HepG2 (cell line): Measurements from ENCODE around the gene FCMR. TPM values are rescaled to one million over a fixed set of nuclear protein-coding genes. Genes with fewer than 3 reads are reported as not detected.

ENCODE experiments used
- ATAC-seq: fragments of 200-7000 bp; cut with Tn5 transposase; 3 replicates; pipeline ENCODE4 v1.9.1; 2020; ENCODE audit warnings: mild to moderate bottlenecking, moderate library complexity
- BruUV-seq: library from RNA; stranded (reverse); fragments of 400-500 nt; replicated peaks from 2 replicates; lab custom pipeline; 2021; lab: Mats Ljungman, UMichigan
- CTCF ChIA-PET: fragments of 300-600 bp; formaldehyde crosslinking; extraction: SDS; loops from one replicate; lab custom pipeline; 2021; ENCODE audit warnings: low total read pairs, inconsistent platforms, low intra/inter-chr PET ratio; lab: Yijun Ruan, JAX
- POLR2A ChIA-PET: fragments of 350-600 bp; sonication (Branson Sonifier 250); formaldehyde crosslinking; loops from one replicate; lab custom pipeline; 2020; ENCODE audit warnings: antibody characterized with exemption, inconsistent platforms; lab: Yijun Ruan, JAX
- DNase-seq: peaks from one replicate; pipeline ENCODE4 v3.0.0-alpha.2; 2015; ENCODE audit warnings: low spot score
- FAIRE-seq: peaks from 3 replicates; lab custom pipeline; 2011; peaks lifted over from hg19 to GRCh38; lab: Jason Lieb, UNC
- H2AFZ ChIP-seq: one replicate; pipeline ENCODE4 v1.6.1; 2011; ENCODE audit warnings: low read length, inconsistent platforms
- H3K27ac ChIP-seq: fragments of 300-600 bp; 3 replicates; pipeline ENCODE4 v1.8.0; 2011; ENCODE audit warnings: mixed run types, mild to moderate bottlenecking, mixed read lengths, low read length, inconsistent platforms; ENCODE audit not compliant: insufficient read depth; ENCODE audit errors: extremely low read length
- H3K27me3 ChIP-seq, 2 experiments: fragments of 200-600 bp in 1 of 2; 2 replicates in 1 of 2; 3 replicates in 1 of 2; pipeline versions ENCODE4 v1.6.0 to v1.8.0; 2011; ENCODE audit warnings: low read length in 2 of 2, mild to moderate bottlenecking in 2 of 2, moderate library complexity in 2 of 2, inconsistent platforms in 1 of 2; ENCODE audit not compliant: insufficient read depth in 2 of 2, control insufficient read depth in 1 of 2
- H3K36me3 ChIP-seq, 2 experiments: fragments of 200-600 bp in 1 of 2; replicated peaks in 1 of 2; 2 replicates in 1 of 2; 3 replicates in 1 of 2; pipeline versions ENCODE4 v1.5.1 to v1.8.0; 2011; ENCODE audit warnings: low read length in 2 of 2, inconsistent platforms in 1 of 2; ENCODE audit not compliant: insufficient read depth in 2 of 2, control insufficient read depth in 1 of 2
- H3K4me1 ChIP-seq: 2 replicates; pipeline ENCODE4 v1.5.1; 2012; ENCODE audit warnings: low read length, inconsistent platforms; ENCODE audit not compliant: insufficient read depth
- H3K4me2 ChIP-seq: 2 replicates; pipeline ENCODE4 v1.6.0; 2011; ENCODE audit warnings: low read depth, low read length, inconsistent platforms
- H3K4me3 ChIP-seq, 3 experiments: fragments of 200-600 bp in 1 of 3; sonication (generic), shearing (Covaris generic) in 1 of 3; replicated peaks in 1 of 3; 2 replicates each; pipeline ENCODE4 v1.5.1; 2011 to 2016; ENCODE audit warnings: low read length in 3 of 3, inconsistent platforms in 2 of 3, low read depth in 2 of 3, mild to moderate bottlenecking in 2 of 3, control low read depth in 1 of 3, mixed read lengths in 1 of 3; ENCODE audit not compliant: insufficient read depth in 1 of 3
- H3K79me2 ChIP-seq: one replicate; pipeline ENCODE4 v1.6.1; 2011; ENCODE audit warnings: low read length, inconsistent platforms; ENCODE audit not compliant: insufficient read depth
- H3K9ac ChIP-seq: 2 replicates; pipeline ENCODE4 v1.6.0; 2011; ENCODE audit warnings: mild to moderate bottlenecking, low read depth, low read length, inconsistent platforms; ENCODE audit not compliant: insufficient read depth
- H3K9me3 ChIP-seq: 2 replicates; pipeline ENCODE4 v1.5.1; 2012; ENCODE audit warnings: mild to moderate bottlenecking, low read length
- H4K20me1 ChIP-seq: 2 replicates; pipeline ENCODE4 v1.6.0; 2011; ENCODE audit warnings: inconsistent platforms, mild to moderate bottlenecking, low read length, moderate library complexity; ENCODE audit not compliant: insufficient read depth
- HIVEP1 ChIP-seq: sonication (generic); formaldehyde crosslinking; IDR thresholded peaks from 2 replicates; pipeline ENCODE4 v1.4.0; 2020; ENCODE audit warnings: mild to moderate bottlenecking, missing genetic modification reagents
- KDM3A ChIP-seq: IDR thresholded peaks from 2 replicates; pipeline ENCODE4 v1.6.1; 2018; ENCODE audit warnings: low read depth, missing compliant biosample characterization
- NFE2L2 ChIP-seq: fragments of 150-350 bp; IDR thresholded peaks from 2 replicates; pipeline ENCODE4 v1.6.1; 2014; ENCODE audit warnings: low read length
- ZNF577 ChIP-seq: sonication (generic); formaldehyde crosslinking; IDR thresholded peaks from 2 replicates; pipeline ENCODE4 v1.4.0; 2020; ENCODE audit warnings: mild to moderate bottlenecking, low read depth, missing genetic modification reagents, borderline replicate concordance
- ZNF720 ChIP-seq: sonication (generic); formaldehyde crosslinking; IDR thresholded peaks from 2 replicates; pipeline ENCODE4 v1.4.0; 2020; ENCODE audit warnings: missing genetic modification reagents
- ZNF891 ChIP-seq: sonication (generic); formaldehyde crosslinking; IDR thresholded peaks from 2 replicates; pipeline ENCODE4 v1.5.0; 2020; ENCODE audit warnings: mild to moderate bottlenecking, missing genetic modification reagents
- WGBS: methylation state at CpG from one replicate; pipeline ENCODE4 v1.1.6; 2017; ENCODE audit warnings: low lambda C conversion rate; 5-methylcytosine and 5-hydroxymethylcytosine counted together
- in situ Hi-C: cut with HindIII; loops from 2 replicates; pipeline ENCODE4 v1.10.0; 2017; ENCODE audit warnings: low pct_unique_long_range_greater_than_20kb; ENCODE audit not compliant: extremely low pct_ligation_motif_present
- intact Hi-C: fragments of 100-400 bp; cut with micrococcal nuclease; formaldehyde crosslinking; loops from one replicate; pipeline ENCODE4 v1.10.0; 2022; ENCODE audit not compliant: unreplicated experiment
- polyA plus RNA-seq, 8 experiments: library from polyadenylated mRNA; depleted of rRNA in 3 of 8; stranded (reverse) in 7 of 8; unstranded in 1 of 8; fragments of >200 nt; fragmentation: Illumina TruSeq in 4 of 8; extraction: Trizol in 4 of 8; gene quantifications; 2 replicates each; pipeline versions ENCODE4 v1.2.1 to v1.2.3, GENCODE V29; 2011 to 2016; ENCODE audit warnings: low read depth in 4 of 8, missing spikeins in 1 of 8, mixed read lengths in 1 of 8; ENCODE audit not compliant: insufficient read depth in 1 of 8
- total RNA-seq, 5 experiments: library from RNA; depleted of rRNA; stranded (reverse); fragments of >200 nt; fragmentation: Illumina TruSeq; extraction: Trizol; gene quantifications; 2 replicates each; pipeline ENCODE4 v1.2.3, GENCODE V29; 2016; ENCODE audit warnings: low read depth in 1 of 5
- TF ChIP-seq, protein P1 (sequence below): IDR thresholded peaks from 2 replicates; pipeline ENCODE4 v1.6.1; 2016; ENCODE audit warnings: missing compliant biosample characterization, missing genetic modification reagents, borderline replicate concordance

The FCMR gene
- total and polyA plus RNA-seq, 2 of the 13 experiments (the other 11 are each of a cell fraction or from before 2014, with no cell fraction given), result not detected

DNA sequence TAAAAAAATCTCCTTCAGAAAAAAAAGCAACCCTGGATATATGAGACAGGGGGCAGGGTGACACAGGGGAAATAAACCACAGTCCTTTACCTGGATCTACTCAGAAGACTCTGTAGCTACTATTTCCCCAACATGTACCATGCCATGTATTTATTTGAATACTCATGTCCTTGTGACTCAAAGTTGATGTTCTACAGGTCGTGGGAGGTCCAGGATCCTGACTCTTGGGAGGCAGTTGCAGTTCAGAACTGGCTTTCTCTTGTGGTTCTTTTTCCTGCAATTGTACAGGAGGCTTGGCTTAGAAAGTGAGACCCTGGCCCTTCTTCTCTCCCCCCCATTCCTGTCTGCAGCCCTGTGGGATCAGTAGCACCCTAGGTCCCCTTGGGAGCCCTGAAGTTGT lies 30.3 kb downstream of the FCMR start:
- FAIRE-seq (no peak), DNase-seq (no peak), ATAC-seq (no peak)
- no TSS peak for BruUV-seq
- no peak overlapping the region for H3K4me2 ChIP-seq
- TF ChIP-seq, protein P1, sequence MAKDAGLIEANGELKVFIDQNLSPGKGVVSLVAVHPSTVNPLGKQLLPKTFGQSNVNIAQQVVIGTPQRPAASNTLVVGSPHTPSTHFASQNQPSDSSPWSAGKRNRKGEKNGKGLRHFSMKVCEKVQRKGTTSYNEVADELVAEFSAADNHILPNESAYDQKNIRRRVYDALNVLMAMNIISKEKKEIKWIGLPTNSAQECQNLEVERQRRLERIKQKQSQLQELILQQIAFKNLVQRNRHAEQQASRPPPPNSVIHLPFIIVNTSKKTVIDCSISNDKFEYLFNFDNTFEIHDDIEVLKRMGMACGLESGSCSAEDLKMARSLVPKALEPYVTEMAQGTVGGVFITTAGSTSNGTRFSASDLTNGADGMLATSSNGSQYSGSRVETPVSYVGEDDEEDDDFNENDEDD (CRISPR knock-in tag), result no peak
- TF ChIP-seq KDM3A (no peak), HIVEP1 (CRISPR knock-in tag) (no peak), ZNF891 (CRISPR knock-in tag) (no peak), NFE2L2 (no peak), ZNF720 (no peak), ZNF577 (CRISPR knock-in tag) (no peak)
- H3K79me2 ChIP-seq, result no peaks in the 10 kb centered on the region
- intact Hi-C loops (no loop called here), in situ Hi-C loops (no loop called here)
- peaks cover 1 to 54% of the 10 kb centered on the region in 2 experiments; a peak in 4 of 5 replicates for H3K27me3 ChIP-seq
- ChIA-PET CTCF (no interaction called here), POLR2A (no interaction called here)
- 0% methylated on average over 1 of the region's 1 CpG for WGBS
- H3K27ac ChIP-seq, result no peak overlapping the region
- no peaks in the 10 kb centered on the region for H4K20me1 ChIP-seq
- no peak overlapping the region for H3K4me3 ChIP-seq
- H3K9ac ChIP-seq, result no peak overlapping the region
- no peaks in the 10 kb centered on the region for H3K9me3 ChIP-seq
- H3K36me3 ChIP-seq, result no peaks in the 10 kb centered on the region
- no peak overlapping the region for H2AFZ ChIP-seq
- no peaks in the 10 kb centered on the region for H3K4me1 ChIP-seq
